GM12872 (cell line): ENCODE data around the gene IQCM.

Experiments
- CTCF ChIP-seq: IDR thresholded peaks from 3 replicates; pipeline ENCODE4 v1.5.1; 2011; ENCODE audit warnings: low read depth, mild to moderate bottlenecking, low read length, moderate library complexity; ENCODE audit not compliant: insufficient read depth

Gene IQCM

GRCh38 chr4:149784018-149784417 is 31.6 kb downstream of the IQCM start:
- no peak for TF ChIP-seq CTCF

- TF ChIP-seq CTCF = no peak
Measured at GRCh38 chr4:149781150-149781549, 34.5 kb downstream of the IQCM start.

GRCh38 chr4:149768477-149768876 is 47.2 kb downstream of the IQCM start:
- no peak for TF ChIP-seq CTCF

GRCh38 chr4:149766135-149766534 is 49.5 kb downstream of the IQCM start:
- TF ChIP-seq CTCF = no peak

- TF ChIP-seq CTCF = no peak
Measured at GRCh38 chr4:149765630-149766029, 50.0 kb downstream of the IQCM start.

- no peak for TF ChIP-seq CTCF
Measured at GRCh38 chr4:149755969-149756368, 59.7 kb downstream of the IQCM start.

- TF ChIP-seq CTCF = no peak
Measured at GRCh38 chr4:149754526-149754925, 61.1 kb downstream of the IQCM start.

- no peak for TF ChIP-seq CTCF
Measured at GRCh38 chr4:149752729-149753128, 62.9 kb downstream of the IQCM start.
